Fibroblast of lung (primary cell): ENCODE results near the gene BBS5. TPM values are rescaled to one million over a fixed set of nuclear protein-coding genes. Genes with fewer than 3 reads are reported as not detected.
A peak's percentile ranks its signal among the peaks of the same experiment; 100 is the strongest.
"Not testable (repeated sequence)": the region's sequence is repeated elsewhere in the genome, so short reads cannot be mapped to it uniquely, and the experiment has no call there.

Experiments used
- DNase-seq, 2 donors: peaks; one replicate each; pipeline versions ENCODE4 v3.0.0 to v3.0.0-alpha.2; 2010; ENCODE audit warnings: low read depth in 2 of 2
- H2AFZ ChIP-seq: 2 replicates; pipeline ENCODE4 v1.5.1; 2012; ENCODE audit warnings: low read length, control low read depth, inconsistent platforms
- H3K27ac ChIP-seq: 2 replicates; pipeline ENCODE4 v1.5.1; 2011; ENCODE audit warnings: low read length, control low read depth; ENCODE audit not compliant: insufficient read depth
- H3K27me3 ChIP-seq: 2 replicates; pipeline ENCODE4 v1.5.1; 2011; ENCODE audit warnings: mild to moderate bottlenecking, low read length; ENCODE audit not compliant: control insufficient read depth, insufficient read depth
- H3K36me3 ChIP-seq: 2 replicates; pipeline ENCODE4 v1.5.1; 2011; ENCODE audit warnings: low read length; ENCODE audit not compliant: control insufficient read depth, insufficient read depth
- H3K4me1 ChIP-seq: 2 replicates; pipeline ENCODE4 v1.5.1; 2011; ENCODE audit warnings: low read length; ENCODE audit not compliant: control insufficient read depth, insufficient read depth; ENCODE audit errors: extremely low read depth
- H3K4me2 ChIP-seq: 2 replicates; pipeline ENCODE4 v1.5.1; 2011; ENCODE audit warnings: low read length, control low read depth; ENCODE audit not compliant: insufficient read depth; ENCODE audit errors: extremely low read depth
- H3K4me3 ChIP-seq, 4 experiments: fragments of 200-600 bp in 1 of 4; sonication (generic) in 1 of 4; replicated peaks in 1 of 4; 2 replicates each; pipeline ENCODE4 v1.5.1; 2011 to 2016; ENCODE audit warnings: low read length in 4 of 4, low read depth in 3 of 4, mild to moderate bottlenecking in 3 of 4, control low read depth in 2 of 4, inconsistent platforms in 1 of 4, mixed read lengths in 1 of 4; ENCODE audit not compliant: insufficient read depth in 1 of 4; ENCODE audit errors: control extremely low read depth in 1 of 4
- H3K79me2 ChIP-seq: 2 replicates; pipeline ENCODE4 v1.5.1; 2012; ENCODE audit warnings: mild to moderate bottlenecking, low read length, inconsistent platforms; ENCODE audit not compliant: control insufficient read depth, insufficient read depth
- H3K9ac ChIP-seq: 2 replicates; pipeline ENCODE4 v1.5.1; 2011; ENCODE audit warnings: mild to moderate bottlenecking, low read length, control low read depth; ENCODE audit not compliant: insufficient read depth
- H3K9me3 ChIP-seq: 2 replicates; pipeline ENCODE4 v1.5.1; 2012; ENCODE audit warnings: low read depth, low read length; ENCODE audit not compliant: control insufficient read depth, insufficient read depth
- H4K20me1 ChIP-seq: 2 replicates; pipeline ENCODE4 v1.5.1; 2011; ENCODE audit warnings: low read length; ENCODE audit not compliant: control insufficient read depth, insufficient read depth; ENCODE audit errors: extremely low read depth
- CTCF ChIP-seq, 2 donors: IDR thresholded peaks in 1 of 2; conservative IDR thresholded peaks in 1 of 2; 1 replicate in 1 of 2; 2 replicates in 1 of 2; pipeline ENCODE4 v1.5.1; 2011 to 2012; ENCODE audit warnings: low read length in 2 of 2, control low read depth in 1 of 2, inconsistent platforms in 1 of 2, low read depth in 1 of 2, mild to moderate bottlenecking in 1 of 2
- EZH2 ChIP-seq: IDR thresholded peaks from 2 replicates; pipeline ENCODE4 v1.5.1; 2012; ENCODE audit warnings: low read length, control low read depth, mild to moderate bottlenecking; ENCODE audit errors: missing control alignments
- polyA plus RNA-seq, 2 donors: library from polyadenylated mRNA; depleted of rRNA in 1 of 2; stranded (reverse) in 1 of 2; unstranded in 1 of 2; fragments of >200 nt; gene quantifications; 2 replicates each; pipeline ENCODE4 v1.2.1, GENCODE V29; 2011 to 2012; ENCODE audit warnings: missing spikeins in 1 of 2
- total RNA-seq: library from RNA; depleted of rRNA; stranded (reverse); fragments of >200 nt; gene quantifications from 2 replicates; pipeline ENCODE4 v1.2.1, GENCODE V29; 2014

Gene BBS5
- total and polyA plus RNA-seq, 2 donors (not counting 1 experiment from before 2014, with no cell fraction given) = 4.6 to 7.1 TPM

- Histone ChIP-seq H3K36me3 (no peaks in the 10 kb centered on the region), H3K79me2 (no peaks in the 10 kb centered on the region), H3K9me3 (no peaks in the 10 kb centered on the region), H3K4me2 (no peak overlapping the region), H2AFZ (no peak overlapping the region), H3K27me3 (no peaks in the 10 kb centered on the region), H3K4me1 (no peaks in the 10 kb centered on the region), H3K27ac (no peak overlapping the region), H3K9ac (no peak overlapping the region), H4K20me1 (no peaks in the 10 kb centered on the region), H3K4me3 (no peak overlapping the region)
- TF ChIP-seq CTCF (conservative IDR thresholded peaks at IDR 0.05 in 1 of 2, IDR thresholded peaks at IDR 0.05 in 1 of 2; ENCODE audit: low read depth in 1 of 2, low read length in 2 of 2) (no peak), EZH2 (no peak)
- DNase-seq = no peak
Observed at GRCh38 chr2:169448865-169449264, 30.4 kb upstream of the BBS5 start.

DNA sequence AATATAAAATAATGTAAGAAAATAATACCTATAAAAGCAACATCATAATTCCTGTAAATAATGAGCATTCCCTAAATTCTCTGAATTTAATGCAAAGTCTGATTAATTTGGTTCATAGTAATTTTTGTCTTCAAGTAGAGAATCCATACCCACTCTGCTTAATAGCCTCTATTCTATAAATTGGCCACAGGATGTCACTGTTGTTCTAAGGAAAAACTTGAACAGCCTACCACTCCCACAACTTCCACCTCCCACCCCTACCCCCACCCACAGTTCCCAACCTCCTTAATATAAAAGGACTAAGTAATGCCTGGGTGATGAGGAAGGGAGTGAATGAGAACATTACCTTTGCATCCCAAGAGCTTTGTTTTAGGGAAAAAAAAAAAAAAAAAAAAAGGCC is 27.2 kb upstream of the BBS5 start:
- H3K36me3 ChIP-seq = no peaks in the 10 kb centered on the region
- TF ChIP-seq CTCF (conservative IDR thresholded peaks at IDR 0.05 in 1 of 2, IDR thresholded peaks at IDR 0.05 in 1 of 2; ENCODE audit: low read depth in 1 of 2, low read length in 2 of 2) (peak; percentile 41 to 50), EZH2 (no peak)
- H4K20me1 ChIP-seq = no peaks in the 10 kb centered on the region
- no peak overlapping the region for H2AFZ ChIP-seq
- no peaks in the 10 kb centered on the region for H3K79me2 ChIP-seq
- DNase-seq = peak; percentile 43 to 74
- no peak overlapping the region for H3K27ac ChIP-seq
- H3K27me3 ChIP-seq = no peaks in the 10 kb centered on the region
- no peak overlapping the region for H3K4me2 ChIP-seq
- H3K9ac ChIP-seq = no peak overlapping the region
- H3K4me3 ChIP-seq = no peak overlapping the region
- no peaks in the 10 kb centered on the region for H3K9me3 ChIP-seq
- no peaks in the 10 kb centered on the region for H3K4me1 ChIP-seq

- not testable (repeated sequence) for H3K9me3 ChIP-seq, H3K27ac ChIP-seq, H3K4me2 ChIP-seq, H3K27me3 ChIP-seq, H3K9ac ChIP-seq, H3K4me3 ChIP-seq, H2AFZ ChIP-seq, H3K4me1 ChIP-seq, DNase-seq, H3K79me2 ChIP-seq, H4K20me1 ChIP-seq, H3K36me3 ChIP-seq
Observed at GRCh38 chr2:169453044-169453443, 26.2 kb upstream of the BBS5 start.
